PC-3 (cell line): ENCODE data around the gene MAIP1. TPM values are rescaled to one million over a fixed set of nuclear protein-coding genes. Genes with fewer than 3 reads are reported as not detected.

Source experiments
- ATAC-seq: fragments of 200-7000 bp; cut with Tn5 transposase; 2 replicates; pipeline ENCODE4 v1.9.1; 2020; ENCODE audit warnings: mild to moderate bottlenecking, moderate library complexity
- BruUV-seq: library from RNA; stranded (reverse); fragments of 400-500 nt; replicated peaks from 2 replicates; lab custom pipeline; 2021; lab: Mats Ljungman, UMichigan
- CTCF ChIA-PET: fragments of 300-600 bp; sonication (Branson Sonifier 250); formaldehyde crosslinking; loops from one replicate; lab custom pipeline; 2022; ENCODE audit warnings: antibody characterized with exemption; lab: Charles Lee
- POLR2A ChIA-PET: fragments of 300-600 bp; sonication (Branson Sonifier 250); formaldehyde crosslinking; loops from one replicate; lab custom pipeline; 2022; ENCODE audit warnings: antibody characterized with exemption; ENCODE audit not compliant: unreplicated experiment; lab: Charles Lee
- DNase-seq: peaks from one replicate; pipeline ENCODE4 v3.0.0-alpha.2; 2015
- H2AFZ ChIP-seq: fragments of 300-600 bp; sonication (generic); 2 replicates; pipeline ENCODE4 v1.6.0; 2016; ENCODE audit warnings: antibody characterized with exemption, low read length
- H3F3A ChIP-seq: fragments of 300-600 bp; sonication (generic); one replicate; pipeline ENCODE4 v1.6.0; 2017; ENCODE audit warnings: antibody characterized with exemption, low read length, control low read depth, mild to moderate bottlenecking; ENCODE audit not compliant: unreplicated experiment
- H3K27ac ChIP-seq: fragments of 300-600 bp; sonication (generic); 2 replicates; pipeline ENCODE4 v1.5.1; 2016; ENCODE audit warnings: mild to moderate bottlenecking, low read length
- H3K27me3 ChIP-seq: fragments of 300-600 bp; sonication (generic); 2 replicates; pipeline ENCODE4 v1.6.1; 2016; ENCODE audit warnings: low read length, mixed read lengths
- H3K36me3 ChIP-seq: fragments of 300-600 bp; sonication (generic); 2 replicates; pipeline ENCODE4 v1.6.1; 2016; ENCODE audit warnings: low read depth, mixed run types, low read length, mixed read lengths
- H3K4me1 ChIP-seq: fragments of 300-600 bp; sonication (generic); 2 replicates; pipeline ENCODE4 v1.5.1; 2016; ENCODE audit warnings: low read length; ENCODE audit not compliant: insufficient read depth
- H3K4me2 ChIP-seq: fragments of 300-600 bp; sonication (generic); 2 replicates; pipeline ENCODE4 v1.6.0; 2016; ENCODE audit warnings: low read length
- H3K4me3 ChIP-seq: fragments of 300-600 bp; sonication (generic); 2 replicates; pipeline ENCODE4 v1.5.1; 2016; ENCODE audit warnings: mild to moderate bottlenecking, low read length, mixed read lengths
- H3K79me2 ChIP-seq: fragments of 300-600 bp; sonication (generic); 2 replicates; pipeline ENCODE4 v1.6.1; 2017; ENCODE audit warnings: low read length, mixed read lengths
- H3K9ac ChIP-seq: fragments of 300-600 bp; sonication (generic); 2 replicates; pipeline ENCODE4 v1.6.0; 2016; ENCODE audit warnings: mild to moderate bottlenecking, low read length
- H3K9me2 ChIP-seq: fragments of 300-600 bp; sonication (generic); replicated peaks from 2 replicates; pipeline ENCODE4 v1.6.1; 2016; ENCODE audit warnings: mixed run types, low read length, mixed read lengths
- H3K9me3 ChIP-seq: fragments of 300-600 bp; sonication (generic); 2 replicates; pipeline ENCODE4 v1.6.1; 2016; ENCODE audit warnings: low read length, mixed read lengths
- H4K20me1 ChIP-seq: fragments of 300-600 bp; sonication (generic); 2 replicates; pipeline ENCODE4 v1.6.1; 2016; ENCODE audit warnings: low read length, mixed read lengths
- CTCF ChIP-seq: fragments of 300-600 bp; sonication (generic); conservative IDR thresholded peaks from 2 replicates; pipeline ENCODE4 v1.5.1; 2017; ENCODE audit warnings: antibody characterized with exemption, low read depth, mild to moderate bottlenecking, low read length
- EZH2 ChIP-seq: fragments of 300-600 bp; sonication (generic); IDR thresholded peaks from one replicate; pipeline ENCODE4 v1.6.1; 2017; ENCODE audit warnings: antibody characterized with exemption, mild to moderate bottlenecking, low read length; ENCODE audit not compliant: unreplicated experiment
- EZH2phosphoT487 ChIP-seq: fragments of 300-600 bp; sonication (generic); IDR thresholded peaks from 2 replicates; pipeline ENCODE4 v1.6.1; 2018; ENCODE audit warnings: mild to moderate bottlenecking, antibody characterized with exemption, low read length, borderline replicate concordance
- intact Hi-C: fragments of 100-400 bp; cut with micrococcal nuclease; formaldehyde crosslinking; loops from 2 replicates; pipeline ENCODE4 v1.9.0; 2023
- total RNA-seq: library from RNA; depleted of rRNA; stranded (reverse); fragments of >200 nt; gene quantifications from 2 replicates; pipeline ENCODE4 v1.2.3, GENCODE V29; 2014; rRNA removed

The MAIP1 gene
- total RNA-seq, 1 experiment from 2014 or later = 44.7 TPM

- H3K79me2 ChIP-seq = no peaks in the 10 kb centered on the region
- H3K27ac ChIP-seq = no peak overlapping the region
- no TSS peak for BruUV-seq
- H3K9me2 ChIP-seq = no peaks in the 10 kb centered on the region
- no peak for ATAC-seq
- H2AFZ ChIP-seq = no peak overlapping the region
- H3K4me1 ChIP-seq = no peaks in the 10 kb centered on the region
- H3F3A ChIP-seq = no peaks in the 10 kb centered on the region
- H4K20me1 ChIP-seq = no peaks in the 10 kb centered on the region
- TF ChIP-seq EZH2phosphoT487 = no peak
- no peak for TF ChIP-seq EZH2
- no peak for TF ChIP-seq CTCF
- POLR2A ChIA-PET = no interaction called here
- intact Hi-C loops = no loop called here
- H3K36me3 ChIP-seq = no peaks in the 10 kb centered on the region
- CTCF ChIA-PET = no interaction called here
- H3K9ac ChIP-seq = no peak overlapping the region
- no peak overlapping the region for H3K4me2 ChIP-seq
- H3K4me3 ChIP-seq = no peak overlapping the region
- no peaks in the 10 kb centered on the region for H3K9me3 ChIP-seq
- no peaks in the 10 kb centered on the region for H3K27me3 ChIP-seq
- no peak for DNase-seq
Measured at GRCh38 chr2:200012401-200012800, 57.0 kb downstream of the MAIP1 start.

Other genes with a start within 250 kb of the MAIP1 start
- gene FTCDNL1, start 104.4 kb upstream of the MAIP1 start, total RNA-seq = 0.11 and 0.52 TPM in 2 replicates
- gene C2orf69, start 44.3 kb upstream of the MAIP1 start, total RNA-seq = 10.5 and 15.0 TPM in 2 replicates
- 5.4 and 9.0 TPM in 2 replicates for gene TYW5, start 91 bp upstream of the MAIP1 start, total RNA-seq